B cell (primary cell): ENCODE results near the gene SP100. TPM values are rescaled to one million over a fixed set of nuclear protein-coding genes. Genes with fewer than 3 reads are reported as not detected.

Experiments used
- ATAC-seq: fragments of 200-7000 bp; cut with Tn5 transposase; one replicate; pipeline ENCODE4 v1.10.0; 2021; ENCODE audit warnings: low read depth, mild to moderate bottlenecking, moderate number of reproducible peaks, moderate library complexity
- CTCF ChIA-PET: fragments of 350-600 bp; sonication (Branson Sonifier 250); formaldehyde crosslinking; loops from one replicate; lab custom pipeline; 2021; ENCODE audit warnings: antibody characterized with exemption, inconsistent platforms; lab: Charles Lee
- POLR2A ChIA-PET: fragments of 350-600 bp; sonication (Branson Sonifier 250); formaldehyde crosslinking; loops from one replicate; lab custom pipeline; 2021; ENCODE audit warnings: antibody characterized with exemption; lab: Charles Lee
- DNase-seq: peaks from one replicate; pipeline ENCODE4 v3.0.0; 2013
- H2AFZ ChIP-seq: 2 replicates; pipeline ENCODE4 v1.6.1; 2012; ENCODE audit warnings: mild to moderate bottlenecking, low read depth, low read length; ENCODE audit not compliant: insufficient read depth, poor library complexity, severe bottlenecking
- H3K27ac ChIP-seq, 2 donors: 1 replicate in 1 of 2; 2 replicates in 1 of 2; pipeline ENCODE4 v1.5.1; 2012 to 2013; ENCODE audit warnings: low read length in 2 of 2, mild to moderate bottlenecking in 2 of 2, moderate library complexity in 1 of 2
- H3K27me3 ChIP-seq, 4 experiments: fragments of 200-600 bp in 1 of 4; sonication (generic) in 1 of 4; replicated peaks in 1 of 4; 1 replicate in 2 of 4; 2 replicates in 2 of 4; pipeline versions ENCODE4 v1.6.1 to v1.7.0; 2013 to 2016; ENCODE audit warnings: low read length in 3 of 4, mild to moderate bottlenecking in 2 of 4, mixed read lengths in 1 of 4, moderate library complexity in 1 of 4; ENCODE audit not compliant: insufficient read depth in 4 of 4, control insufficient read depth in 3 of 4; ENCODE audit errors: control extremely low read depth in 1 of 4
- H3K36me3 ChIP-seq, 2 experiments: replicated peaks in 1 of 2; 1 replicate in 1 of 2; 2 replicates in 1 of 2; pipeline versions ENCODE4 v1.6.1 to v1.7.1; 2013; ENCODE audit warnings: low read length in 1 of 2; ENCODE audit not compliant: insufficient read depth in 2 of 2, control insufficient read depth in 1 of 2; ENCODE audit errors: control extremely low read depth in 1 of 2, extremely low read depth in 1 of 2
- H3K4me1 ChIP-seq, 2 donors: fragments of 200-600 bp in 1 of 2; sonication (generic) in 1 of 2; 1 replicate in 1 of 2; 2 replicates in 1 of 2; pipeline versions ENCODE4 v1.5.1 to v1.6.1; 2013 to 2017; ENCODE audit warnings: low read length in 2 of 2; ENCODE audit not compliant: control insufficient read depth in 2 of 2, insufficient read depth in 2 of 2
- H3K4me2 ChIP-seq: replicated peaks from 2 replicates; pipeline ENCODE3; 2012; ENCODE audit warnings: mild to moderate bottlenecking, low read depth, low read length; ENCODE audit not compliant: poor library complexity, severe bottlenecking
- H3K4me3 ChIP-seq, 5 experiments: fragments of 200-600 bp in 1 of 5; sonication (generic) in 1 of 5; 1 replicate in 3 of 5; 2 replicates in 2 of 5; pipeline versions ENCODE4 v1.5.1 to v1.7.0; 2011 to 2016; ENCODE audit warnings: low read length in 4 of 5, mild to moderate bottlenecking in 4 of 5, low read depth in 2 of 5, control low read depth in 1 of 5, moderate library complexity in 1 of 5; ENCODE audit not compliant: insufficient read depth in 1 of 5; ENCODE audit errors: control extremely low read depth in 1 of 5, extremely low read depth in 1 of 5
- H3K79me2 ChIP-seq: fragments of 200-600 bp; sonication (generic); one replicate; pipeline ENCODE4 v1.6.0; 2016; ENCODE audit warnings: low read length; ENCODE audit not compliant: control insufficient read depth, insufficient read depth
- H3K9ac ChIP-seq: fragments of 200-600 bp; sonication (generic); 2 replicates; pipeline ENCODE4 v1.6.1; 2017; ENCODE audit warnings: mild to moderate bottlenecking, low read length, moderate library complexity
- H3K9me3 ChIP-seq, 3 donors: one replicate each; pipeline versions ENCODE4 v1.6.1 to v1.7.1; 2013; ENCODE audit warnings: low read length in 2 of 3; ENCODE audit not compliant: control insufficient read depth in 2 of 3, insufficient read depth in 1 of 3; ENCODE audit errors: control extremely low read depth in 1 of 3
- H4K20me1 ChIP-seq: 2 replicates; pipeline ENCODE4 v1.6.0; 2012; ENCODE audit warnings: mild to moderate bottlenecking, low read length; ENCODE audit not compliant: insufficient read depth, control insufficient read depth, poor library complexity, severe bottlenecking
- H3K27ac Mint-ChIP-seq: one replicate; pipeline ENCODE4 v1.8.0; 2021; ENCODE audit warnings: mixed read lengths
- H3K27me3 Mint-ChIP-seq: one replicate; pipeline ENCODE4 v1.8.0; 2021; ENCODE audit warnings: mixed read lengths
- H3K4me1 Mint-ChIP-seq: one replicate; pipeline ENCODE4 v1.8.0; 2021; ENCODE audit warnings: mixed read lengths
- H3K4me3 Mint-ChIP-seq: one replicate; pipeline ENCODE4 v1.8.0; 2021; ENCODE audit warnings: mixed read lengths
- H3K9me3 Mint-ChIP-seq: one replicate; pipeline ENCODE4 v1.8.0; 2022; ENCODE audit warnings: mixed read lengths; ENCODE audit not compliant: insufficient read depth
- CTCF ChIP-seq: fragments of 200-600 bp; IDR thresholded peaks from one replicate; pipeline ENCODE4 v1.8.0; 2022; ENCODE audit warnings: antibody characterized with exemption, mild to moderate bottlenecking
- EZH2 ChIP-seq: IDR thresholded peaks from 2 replicates; pipeline ENCODE4 v1.6.1; 2012; ENCODE audit warnings: borderline replicate concordance, low read depth, mild to moderate bottlenecking, moderate library complexity, low read length; ENCODE audit not compliant: insufficient read depth, poor library complexity, severe bottlenecking
- WGBS: methylation state at CpG from one replicate; pipeline ENCODE4 v1.1.5; 2013; ENCODE audit warnings: missing lambda C conversion rate; ENCODE audit not compliant: insufficient coverage; 5-methylcytosine and 5-hydroxymethylcytosine counted together
- intact Hi-C: fragments of 100-400 bp; cut with micrococcal nuclease; formaldehyde crosslinking; loops from one replicate; pipeline ENCODE4 v1.10.0; 2022
- polyA plus RNA-seq: library from polyadenylated mRNA; depleted of rRNA; stranded (reverse); fragments of >200 nt; gene quantifications from 2 replicates; pipeline ENCODE4 v1.2.3, GENCODE V29; 2012
- total RNA-seq, 2 donors: library from RNA; stranded (reverse); fragments of 120-200 nt in 1 of 2; gene quantifications; 1 replicate in 1 of 2; 2 replicates in 1 of 2; pipeline versions ENCODE4 v1.2.3 to v1.2.4, GENCODE V29; 2013 to 2022

Gene SP100
- total and polyA plus RNA-seq, 2 donors (not counting 1 experiment from before 2014, with no cell fraction given) = 209 to 554 TPM

- DNase-seq (no peak), ATAC-seq (peak; percentile 65)
- peaks cover 22 to 72% of the 10 kb centered on the region in 2 experiments for H3K36me3 ChIP-seq
- peak overlapping the region; percentile 9 for H2AFZ ChIP-seq
- H3K27me3 ChIP-seq = no peaks in the 10 kb centered on the region
- 70% methylated on average over 1 of the region's 1 CpG for WGBS
- Mint-ChIP-seq H3K27ac (peak overlapping the region; percentile 86), H3K4me1 (peaks cover 62% of the 10 kb centered on the region), H3K4me3 (peak overlapping the region; percentile 59), H3K9me3 (no peaks in the 10 kb centered on the region), H3K27me3 (no peaks in the 10 kb centered on the region)
- H3K79me2 ChIP-seq = peaks cover 100% of the 10 kb centered on the region
- ChIA-PET CTCF (interaction anchor here (0.8 to 1.5 kb wide), 3 partner anchors 9 to 180 kb away, joined by 3 to 4 read pairs (median 4); no protein-coding TSS in a partner anchor), POLR2A (interaction anchor here (0.8 to 1.5 kb wide), 4 partner anchors 13 to 41 kb away, joined by 3 to 4 read pairs (median 3); no protein-coding TSS in a partner anchor)
- H4K20me1 ChIP-seq = peaks cover 22% of the 10 kb centered on the region
- peaks cover 26 to 56% of the 10 kb centered on the region in 2 donors for H3K4me1 ChIP-seq
- peak overlapping the region; percentile 69 for H3K4me2 ChIP-seq
- intact Hi-C loops = loop anchor here (2.0 kb wide), 1 partner anchor 14 kb away; the partner anchor contains the start of gene SP100
- TF ChIP-seq EZH2 = no peak
- TF ChIP-seq CTCF = no peak
- H3K27ac ChIP-seq = peak overlapping the region; percentile 54 to 87
- H3K9ac ChIP-seq = peak overlapping the region; percentile 36
- H3K9me3 ChIP-seq = peaks cover 9 to 26% (median 20%) of the 10 kb centered on the region in 3 donors
- peak overlapping the region in 1 of 5 experiments; percentile 27 for H3K4me3 ChIP-seq
Observed at GRCh38 chr2:230430957-230431910, 15.2 kb downstream of the SP100 start.
